ENCODE measurements around the gene UGGT1. TPM values are rescaled to one million over a fixed set of nuclear protein-coding genes. Genes with fewer than 3 reads are reported as not detected.

Gene UGGT1
- total RNA-seq, 1 experiment from 2014 or later: 77.5 TPM

DNA sequence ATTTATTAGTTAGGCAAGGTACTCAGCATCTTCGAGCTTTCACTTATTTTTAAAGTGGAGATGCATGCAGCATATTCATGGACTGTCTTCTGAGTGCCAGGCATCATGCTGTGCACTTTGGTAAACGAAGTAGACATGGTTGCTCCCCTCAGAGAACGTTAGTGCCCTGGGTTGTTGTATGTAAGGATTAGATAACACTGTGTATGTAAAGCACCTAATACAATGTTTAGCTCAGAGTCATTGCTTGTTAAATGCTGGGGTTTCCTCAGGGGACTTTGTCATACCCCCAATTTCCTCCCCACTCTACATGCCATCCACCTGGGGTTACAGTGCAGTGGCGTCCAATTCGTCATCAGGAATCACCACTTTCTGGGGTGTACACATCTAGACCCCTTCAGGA lies 2.8 kb downstream of the UGGT1 start:
- H3K27me3 ChIP-seq (replicated peaks; ENCODE audit: control insufficient read depth, insufficient read depth, low read length): no peaks in the 10 kb centered on the region
- Mint-ChIP-seq H3K36me3 (ENCODE audit: insufficient read depth, unreplicated experiment) (peaks cover 22% of the 10 kb centered on the region), H3K27ac (ENCODE audit: unreplicated experiment) (no peak overlapping the region), H3K4me3 (ENCODE audit: unreplicated experiment) (no peak overlapping the region), H3K4me1 (ENCODE audit: low read depth, unreplicated experiment) (no peaks in the 10 kb centered on the region), H3K9me3 (ENCODE audit: unreplicated experiment) (no peaks in the 10 kb centered on the region), H3K27me3 (ENCODE audit: insufficient read depth, unreplicated experiment) (no peaks in the 10 kb centered on the region)
- POLR2A ChIA-PET: no interaction called here
- TF ChIP-seq, protein P1, sequence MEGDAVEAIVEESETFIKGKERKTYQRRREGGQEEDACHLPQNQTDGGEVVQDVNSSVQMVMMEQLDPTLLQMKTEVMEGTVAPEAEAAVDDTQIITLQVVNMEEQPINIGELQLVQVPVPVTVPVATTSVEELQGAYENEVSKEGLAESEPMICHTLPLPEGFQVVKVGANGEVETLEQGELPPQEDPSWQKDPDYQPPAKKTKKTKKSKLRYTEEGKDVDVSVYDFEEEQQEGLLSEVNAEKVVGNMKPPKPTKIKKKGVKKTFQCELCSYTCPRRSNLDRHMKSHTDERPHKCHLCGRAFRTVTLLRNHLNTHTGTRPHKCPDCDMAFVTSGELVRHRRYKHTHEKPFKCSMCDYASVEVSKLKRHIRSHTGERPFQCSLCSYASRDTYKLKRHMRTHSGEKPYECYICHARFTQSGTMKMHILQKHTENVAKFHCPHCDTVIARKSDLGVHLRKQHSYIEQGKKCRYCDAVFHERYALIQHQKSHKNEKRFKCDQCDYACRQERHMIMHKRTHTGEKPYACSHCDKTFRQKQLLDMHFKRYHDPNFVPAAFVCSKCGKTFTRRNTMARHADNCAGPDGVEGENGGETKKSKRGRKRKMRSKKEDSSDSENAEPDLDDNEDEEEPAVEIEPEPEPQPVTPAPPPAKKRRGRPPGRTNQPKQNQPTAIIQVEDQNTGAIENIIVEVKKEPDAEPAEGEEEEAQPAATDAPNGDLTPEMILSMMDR (IDR thresholded peaks at IDR 0.05; ENCODE audit: insufficient read depth in 1 of 2, low read depth in 1 of 2, low read length in 1 of 2, severe bottlenecking in 1 of 2, unreplicated experiment in 1 of 2): no peak
- no peak overlapping the region for H3K4me3 ChIP-seq (ENCODE audit: low read depth, low read length)
- BruUV-seq (replicated peaks): no TSS peak
- no peaks in the 10 kb centered on the region for H3K9me3 ChIP-seq
- no peaks in the 10 kb centered on the region for H3K36me3 ChIP-seq (ENCODE audit: control insufficient read depth, insufficient read depth, low read length)
- DNase-seq: no peak
- CTCF ChIA-PET: interaction anchor here (0.6 kb wide), 1 partner anchor 140 kb away, joined by 4 read pairs; no protein-coding TSS in a partner anchor
- H3K4me1 ChIP-seq: no peaks in the 10 kb centered on the region
- intact Hi-C loops (cut with micrococcal nuclease; ENCODE audit: unreplicated experiment): loop anchor here (10.0 kb wide), 1 partner anchor 141 kb away; no protein-coding TSS in a partner anchor

DNA sequence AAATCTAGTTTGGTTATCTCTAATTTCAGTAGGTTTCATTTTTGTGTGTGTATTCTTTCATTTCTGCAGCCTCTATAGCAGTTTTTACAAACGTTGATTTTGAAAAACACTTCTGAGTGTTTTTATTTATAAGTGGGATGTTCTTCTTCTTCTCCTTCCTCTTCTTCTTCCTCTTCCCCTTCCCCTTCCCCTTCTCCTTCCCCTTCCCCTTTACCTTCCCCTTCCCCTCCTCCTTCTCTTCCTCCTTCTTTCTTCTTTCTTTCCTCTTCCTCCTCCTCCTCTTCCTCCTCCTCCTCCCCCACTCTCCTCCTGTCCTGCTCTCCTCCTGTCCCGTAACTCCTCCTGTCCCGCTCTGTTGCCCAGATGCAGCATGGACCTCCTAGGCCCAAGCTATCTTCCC lies 4.2 kb downstream of the UGGT1 start:
- Histone ChIP-seq H3K36me3 (ENCODE audit: control insufficient read depth, insufficient read depth, low read length) (no peaks in the 10 kb centered on the region), H3K27me3 (replicated peaks; ENCODE audit: control insufficient read depth, insufficient read depth, low read length) (no peaks in the 10 kb centered on the region), H3K4me1 (no peaks in the 10 kb centered on the region), H3K4me3 (ENCODE audit: low read depth, low read length) (no peak overlapping the region), H3K9me3 (no peaks in the 10 kb centered on the region)
- H3K9me3 Mint-ChIP-seq (ENCODE audit: unreplicated experiment): no peaks in the 10 kb centered on the region
- no peaks in the 10 kb centered on the region for H3K4me1 Mint-ChIP-seq (ENCODE audit: low read depth, unreplicated experiment)
- H3K4me3 Mint-ChIP-seq (ENCODE audit: unreplicated experiment): no peak overlapping the region
- no peak for DNase-seq
- TF ChIP-seq, protein P1 (IDR thresholded peaks at IDR 0.05; ENCODE audit: insufficient read depth in 1 of 2, low read depth in 1 of 2, low read length in 1 of 2, severe bottlenecking in 1 of 2, unreplicated experiment in 1 of 2): no peak
- H3K27ac Mint-ChIP-seq (ENCODE audit: unreplicated experiment): no peak overlapping the region
- H3K36me3 Mint-ChIP-seq (ENCODE audit: insufficient read depth, unreplicated experiment): peaks cover 28% of the 10 kb centered on the region
- intact Hi-C loops (cut with micrococcal nuclease; ENCODE audit: unreplicated experiment): loop anchor here (10.0 kb wide), 1 partner anchor 140 kb away; no protein-coding TSS in a partner anchor
- no TSS peak for BruUV-seq (replicated peaks)
- POLR2A ChIA-PET: no interaction called here
- no peaks in the 10 kb centered on the region for H3K27me3 Mint-ChIP-seq (ENCODE audit: insufficient read depth, unreplicated experiment)
- CTCF ChIA-PET: interaction anchor here (1.6 kb wide), 1 partner anchor 32 kb away, joined by 5 read pairs; no protein-coding TSS in a partner anchor

DNA sequence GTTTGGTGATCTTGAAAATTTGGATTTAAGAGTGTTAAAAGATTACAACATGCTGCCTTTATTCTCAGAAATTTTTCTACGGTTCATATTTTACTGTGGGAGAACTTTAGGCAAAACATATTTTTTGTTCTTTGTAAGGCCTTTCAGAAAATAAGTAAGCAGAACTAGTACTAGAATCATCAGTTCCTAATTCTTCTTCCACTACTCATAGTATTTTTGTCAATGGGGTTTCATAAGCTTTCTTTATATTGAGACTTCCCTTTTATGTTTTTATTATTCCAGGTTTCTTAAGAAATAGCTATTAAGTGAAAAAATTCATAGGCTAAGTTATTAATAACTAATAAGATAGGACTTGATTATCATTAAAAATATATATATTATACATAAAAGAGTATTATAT lies 12.4 kb downstream of the UGGT1 start:
- no peak overlapping the region for H3K4me3 Mint-ChIP-seq (ENCODE audit: unreplicated experiment)

More for the DNA sequence above, 12.4 kb downstream of the UGGT1 start:
- TF ChIP-seq, protein P1 (IDR thresholded peaks at IDR 0.05; ENCODE audit: insufficient read depth in 1 of 2, low read depth in 1 of 2, low read length in 1 of 2, severe bottlenecking in 1 of 2, unreplicated experiment in 1 of 2): no peak
- Histone ChIP-seq H3K4me3 (ENCODE audit: low read depth, low read length) (no peak overlapping the region), H3K9me3 (no peaks in the 10 kb centered on the region), H3K27me3 (replicated peaks; ENCODE audit: control insufficient read depth, insufficient read depth, low read length) (no peaks in the 10 kb centered on the region), H3K36me3 (ENCODE audit: control insufficient read depth, insufficient read depth, low read length) (no peaks in the 10 kb centered on the region), H3K4me1 (no peaks in the 10 kb centered on the region)
- no peak for DNase-seq
- Mint-ChIP-seq H3K36me3 (ENCODE audit: insufficient read depth, unreplicated experiment) (peaks cover 36% of the 10 kb centered on the region), H3K27ac (ENCODE audit: unreplicated experiment) (no peak overlapping the region), H3K27me3 (ENCODE audit: insufficient read depth, unreplicated experiment) (no peaks in the 10 kb centered on the region), H3K9me3 (ENCODE audit: unreplicated experiment) (no peaks in the 10 kb centered on the region), H3K4me1 (ENCODE audit: low read depth, unreplicated experiment) (no peaks in the 10 kb centered on the region)
- intact Hi-C loops (cut with micrococcal nuclease; ENCODE audit: unreplicated experiment): no loop called here
- ChIA-PET POLR2A (no interaction called here), CTCF (no interaction called here)
- BruUV-seq (replicated peaks): no TSS peak
